Thyroid gland (tissue), 4 donors: ENCODE measurements around the gene SH2D4B.

ENCODE experiments used
- POLR2A ChIP-seq, 2 donors: fragments of 450-650 bp; IDR thresholded peaks; one replicate each; pipeline ENCODE4 v1.6.1; 2017; ENCODE audit warnings: antibody characterized with exemption in 2 of 2, mild to moderate bottlenecking in 2 of 2, moderate library complexity in 1 of 2
- TF ChIP-seq, protein P1 (sequence below), 6 experiments: fragments of 200-600 bp in 3 of 6; fragments of 450-650 bp in 3 of 6; sonication (generic) in 3 of 6; IDR thresholded peaks; one replicate each; pipeline ENCODE4 v1.5.1; 2016 to 2019; ENCODE audit warnings: antibody characterized with exemption in 6 of 6, mild to moderate bottlenecking in 2 of 6, inconsistent platforms in 1 of 6, moderate library complexity in 1 of 6

- TF ChIP-seq, protein P1, sequence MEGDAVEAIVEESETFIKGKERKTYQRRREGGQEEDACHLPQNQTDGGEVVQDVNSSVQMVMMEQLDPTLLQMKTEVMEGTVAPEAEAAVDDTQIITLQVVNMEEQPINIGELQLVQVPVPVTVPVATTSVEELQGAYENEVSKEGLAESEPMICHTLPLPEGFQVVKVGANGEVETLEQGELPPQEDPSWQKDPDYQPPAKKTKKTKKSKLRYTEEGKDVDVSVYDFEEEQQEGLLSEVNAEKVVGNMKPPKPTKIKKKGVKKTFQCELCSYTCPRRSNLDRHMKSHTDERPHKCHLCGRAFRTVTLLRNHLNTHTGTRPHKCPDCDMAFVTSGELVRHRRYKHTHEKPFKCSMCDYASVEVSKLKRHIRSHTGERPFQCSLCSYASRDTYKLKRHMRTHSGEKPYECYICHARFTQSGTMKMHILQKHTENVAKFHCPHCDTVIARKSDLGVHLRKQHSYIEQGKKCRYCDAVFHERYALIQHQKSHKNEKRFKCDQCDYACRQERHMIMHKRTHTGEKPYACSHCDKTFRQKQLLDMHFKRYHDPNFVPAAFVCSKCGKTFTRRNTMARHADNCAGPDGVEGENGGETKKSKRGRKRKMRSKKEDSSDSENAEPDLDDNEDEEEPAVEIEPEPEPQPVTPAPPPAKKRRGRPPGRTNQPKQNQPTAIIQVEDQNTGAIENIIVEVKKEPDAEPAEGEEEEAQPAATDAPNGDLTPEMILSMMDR (IDR thresholded peaks at IDR 0.05): no peak
- no peak for TF ChIP-seq POLR2A (IDR thresholded peaks at IDR 0.05)
Observed at GRCh38 chr10:80613466-80614170, 75.9 kb downstream of the SH2D4B start.
